Esophagus squamous epithelium (tissue), 5 donors: ENCODE data around the gene CDCA8. TPM values are rescaled to one million over a fixed set of nuclear protein-coding genes. Genes with fewer than 3 reads are reported as not detected.

Source experiments
- DNase-seq: peaks from one replicate; lab custom pipeline; 2025; lab: John Stamatoyannopoulos, UW
- H3K27ac ChIP-seq, 4 donors: fragments of 200-600 bp; sonication (generic); one replicate each; pipeline ENCODE4 v1.5.1; 2016 to 2019; ENCODE audit warnings: mild to moderate bottlenecking in 1 of 4
- H3K27me3 ChIP-seq, 4 donors: fragments of 200-600 bp; sonication (generic); 1 replicate in 3 of 4; 2 replicates in 1 of 4; pipeline versions ENCODE4 v1.5.1 to v1.6.0; 2017 to 2021; ENCODE audit warnings: antibody characterized with exemption in 1 of 4
- H3K36me3 ChIP-seq, 3 donors: fragments of 200-600 bp; sonication (generic); one replicate each; pipeline ENCODE4 v1.5.1; 2016 to 2019
- H3K4me1 ChIP-seq, 3 donors: fragments of 200-600 bp; sonication (generic); one replicate each; pipeline ENCODE4 v1.5.1; 2017 to 2019
- H3K4me3 ChIP-seq, 4 donors: fragments of 200-600 bp; sonication (generic); 1 replicate in 3 of 4; 2 replicates in 1 of 4; pipeline ENCODE4 v1.5.1; 2016 to 2019; ENCODE audit warnings: mild to moderate bottlenecking in 2 of 4, moderate library complexity in 1 of 4
- H3K9me3 ChIP-seq, 3 donors: fragments of 200-600 bp; sonication (generic); one replicate each; pipeline ENCODE4 v1.5.1; 2016 to 2019
- CTCF ChIP-seq, 6 experiments: fragments of 450-650 bp in 4 of 6; fragments of 200-600 bp in 2 of 6; sonication (generic) in 2 of 6; IDR thresholded peaks; one replicate each; pipeline ENCODE4 v1.5.1; 2016 to 2019; ENCODE audit warnings: antibody characterized with exemption in 6 of 6, mild to moderate bottlenecking in 4 of 6, moderate library complexity in 4 of 6
- POLR2A ChIP-seq, 4 donors: fragments of 450-650 bp; IDR thresholded peaks; one replicate each; pipeline ENCODE4 v1.6.1; 2017; ENCODE audit warnings: antibody characterized with exemption in 4 of 4, mild to moderate bottlenecking in 4 of 4, moderate library complexity in 3 of 4
- WGBS, 2 donors: methylation state at CpG; one replicate each; pipeline ENCODE4 v1.1.5; 2018; 5-methylcytosine and 5-hydroxymethylcytosine counted together
- intact Hi-C: fragments of 100-400 bp; cut with DNase I; formaldehyde crosslinking; loops from one replicate; pipeline ENCODE4 v1.15.0; 2022
- total RNA-seq, 4 donors: library from RNA; depleted of rRNA; stranded (reverse); fragments of >200 nt; gene quantifications; one replicate each; pipeline ENCODE4 v1.1.0, GENCODE V29; 2016
- donor health status: DM: yes; HTN: yes; CAD: no.

CDCA8 gene
- total RNA-seq, 4 donors from 2014 or later = 3.4 to 15.1 (median 7.5) TPM

- 75 to 83% methylated on average over 7 of the region's 7 CpGs for WGBS, 2 donors
- H3K4me3 ChIP-seq = no peak overlapping the region
- H3K36me3 ChIP-seq = peaks cover 0 to 56% (median 0%) of the 10 kb centered on the region in 3 donors
These were observed 6.8 kb downstream of the CDCA8 start for GRCh38 chr1:37699147-37699546.

GRCh38 chr1:37701051-37701450 is 8.7 kb downstream of the CDCA8 start:
- Histone ChIP-seq H3K27me3 (no peaks in the 10 kb centered on the region), H3K36me3 (peaks cover 0 to 71% (median 0%) of the 10 kb centered on the region in 3 donors), H3K4me1 (no peaks in the 10 kb centered on the region), H3K4me3 (no peak overlapping the region), H3K27ac (no peak overlapping the region), H3K9me3 (no peaks in the 10 kb centered on the region)
- WGBS, 2 donors = 77 to 79% methylated on average over 2 of the region's 2 CpGs
- TF ChIP-seq CTCF (IDR thresholded peaks at IDR 0.05) = no peak
- no peak for TF ChIP-seq POLR2A (IDR thresholded peaks at IDR 0.05)
- intact Hi-C loops = no loop called here
- no peak for DNase-seq

More at GRCh38 chr1:37699147-37699546, 6.8 kb downstream of the CDCA8 start:
- no peak for DNase-seq
- Histone ChIP-seq H3K27me3 (no peaks in the 10 kb centered on the region), H3K27ac (no peak overlapping the region), H3K4me1 (no peaks in the 10 kb centered on the region), H3K9me3 (no peaks in the 10 kb centered on the region)
- intact Hi-C loops = loop anchor here (10.0 kb wide), 1 partner anchor 106 kb away; the partner anchor contains the start of genes C1orf122 and YRDC
- no peak for TF ChIP-seq POLR2A (IDR thresholded peaks at IDR 0.05)
- no peak for TF ChIP-seq CTCF (IDR thresholded peaks at IDR 0.05)

- H3K27me3 ChIP-seq = no peaks in the 10 kb centered on the region
- no peak overlapping the region for H3K27ac ChIP-seq
- intact Hi-C loops = no loop called here
- no peak overlapping the region for H3K4me3 ChIP-seq
- H3K36me3 ChIP-seq = peaks cover 0 to 77% (median 0%) of the 10 kb centered on the region in 3 donors
- WGBS, 2 donors = 83% methylated on average over 11 of the region's 14 CpGs; no CpG with 5 or more reads in 1 of the 2 donors
- TF ChIP-seq POLR2A (IDR thresholded peaks at IDR 0.05) (no peak), CTCF (IDR thresholded peaks at IDR 0.05) (no peak)
- no peaks in the 10 kb centered on the region for H3K9me3 ChIP-seq
- DNase-seq = no peak
- no peaks in the 10 kb centered on the region for H3K4me1 ChIP-seq
These were observed 10.7 kb downstream of the CDCA8 start for GRCh38 chr1:37703061-37703460.

- WGBS, 2 donors = 63 to 72% methylated on average over 3 of the region's 3 CpGs
- H3K27ac ChIP-seq = no peak overlapping the region
- no peaks in the 10 kb centered on the region for H3K4me1 ChIP-seq
- H3K27me3 ChIP-seq = no peaks in the 10 kb centered on the region
- intact Hi-C loops = no loop called here
- H3K36me3 ChIP-seq = peaks cover 0 to 90% (median 0%) of the 10 kb centered on the region in 3 donors
- DNase-seq = no peak
- H3K4me3 ChIP-seq = no peak overlapping the region
- TF ChIP-seq CTCF (IDR thresholded peaks at IDR 0.05) (no peak), POLR2A (IDR thresholded peaks at IDR 0.05) (no peak)
- H3K9me3 ChIP-seq = no peaks in the 10 kb centered on the region
These were observed 12.7 kb downstream of the CDCA8 start for GRCh38 chr1:37704966-37705365.

DNA sequence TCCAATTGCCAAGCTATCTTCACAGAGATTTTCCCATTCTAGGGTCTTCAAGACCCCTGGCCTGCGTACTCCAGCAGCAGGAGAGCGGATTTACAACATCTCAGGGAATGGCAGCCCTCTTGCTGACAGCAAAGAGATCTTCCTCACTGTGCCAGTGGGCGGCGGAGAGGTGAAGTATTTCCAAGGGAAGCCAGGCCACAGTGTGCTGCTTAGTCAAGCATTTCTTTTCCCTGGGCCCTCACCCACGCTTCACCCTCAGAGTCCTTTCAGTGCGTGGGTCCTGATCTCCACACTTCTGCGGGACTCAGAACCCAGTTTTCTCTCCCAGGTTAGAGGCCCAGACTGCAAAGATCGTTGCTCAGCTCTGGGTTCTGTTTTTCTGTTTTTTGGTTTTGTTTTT is 13.1 kb downstream of the CDCA8 start:
- H3K4me1 ChIP-seq = no peaks in the 10 kb centered on the region
- no peaks in the 10 kb centered on the region for H3K27me3 ChIP-seq
- DNase-seq = no peak
- no peaks in the 10 kb centered on the region for H3K9me3 ChIP-seq
- intact Hi-C loops = no loop called here
- TF ChIP-seq POLR2A (IDR thresholded peaks at IDR 0.05) (no peak), CTCF (IDR thresholded peaks at IDR 0.05) (no peak)
- peaks cover 0 to 90% (median 0%) of the 10 kb centered on the region in 3 donors for H3K36me3 ChIP-seq
- no peak overlapping the region for H3K27ac ChIP-seq
- no peak overlapping the region for H3K4me3 ChIP-seq
- 81 to 86% methylated on average over 8 of the region's 8 CpGs for WGBS, 2 donors
